DMS53 treated with DMSO at 0.1 percent for 48 hours (cell line): Measurements from ENCODE around the gene PLAAT1.

Source experiments
- DNase-seq: peaks from one replicate; lab custom pipeline; 2025; ENCODE audit not compliant: unreplicated experiment; lab: John Stamatoyannopoulos, UW

PLAAT1 gene

GRCh38 chr3:193240850-193241706 is at the start of gene PLAAT1:
Gene PLAAT1, plus strand, starts transcription at chr3:193241222. Its CDS starts 14,429 bp downstream, at chr3:193255651.
- peak; percentile 74 for DNase-seq

DNA sequence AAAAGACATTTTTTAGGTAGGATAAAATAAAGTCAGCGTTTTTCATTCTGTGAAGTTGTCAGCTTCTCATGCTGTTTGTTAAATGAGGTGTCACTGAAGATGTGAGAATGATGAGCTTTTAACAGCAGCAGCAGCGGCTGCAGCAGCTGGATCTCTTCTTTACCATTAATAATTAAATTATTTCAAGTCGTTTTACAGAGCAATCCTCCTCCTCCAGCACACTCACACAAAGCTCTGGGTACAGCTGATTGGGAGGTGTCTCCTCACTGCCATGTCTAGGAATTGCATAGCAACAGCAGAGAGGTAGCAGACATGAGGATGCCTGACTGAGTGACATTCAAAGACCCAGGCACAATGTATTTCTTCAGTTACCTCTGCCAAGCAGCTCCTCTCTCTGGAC is 46.7 kb upstream of the PLAAT1 start:
- DNase-seq = no peak

- DNase-seq = no peak
Observed at GRCh38 chr3:193196746-193197145, 44.3 kb upstream of the PLAAT1 start.

GRCh38 chr3:193207290-193208273 is 33.4 kb upstream of the PLAAT1 start:
- DNase-seq = peak; percentile 25

- no peak for DNase-seq
Observed at GRCh38 chr3:193210618-193211017, 30.4 kb upstream of the PLAAT1 start.

GRCh38 chr3:193211173-193211572 is 29.8 kb upstream of the PLAAT1 start:
- DNase-seq = no peak

DNA sequence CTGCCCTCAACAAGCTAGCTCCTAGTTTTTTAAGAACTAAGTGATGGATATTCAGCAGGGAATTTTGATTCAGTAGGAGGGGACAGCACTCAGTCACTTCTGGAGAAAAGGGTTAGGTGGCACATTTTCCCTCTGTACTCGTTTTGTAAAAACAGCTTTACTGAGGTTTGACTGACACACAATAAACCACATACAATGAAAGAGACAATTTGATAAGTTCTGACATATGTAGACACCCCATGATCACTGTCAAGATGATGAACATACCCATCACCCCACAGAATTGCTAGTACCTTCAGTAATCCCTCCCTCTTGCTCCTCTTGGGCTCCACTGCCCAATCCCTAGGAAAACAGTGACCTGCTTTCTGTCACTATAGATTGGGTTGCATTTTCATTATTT is 29.0 kb upstream of the PLAAT1 start:
- no peak for DNase-seq

- DNase-seq = no peak
Observed at GRCh38 chr3:193212844-193213243, 28.2 kb upstream of the PLAAT1 start.

GRCh38 chr3:193214445-193214844 is 26.6 kb upstream of the PLAAT1 start:
- DNase-seq = no peak

DNA sequence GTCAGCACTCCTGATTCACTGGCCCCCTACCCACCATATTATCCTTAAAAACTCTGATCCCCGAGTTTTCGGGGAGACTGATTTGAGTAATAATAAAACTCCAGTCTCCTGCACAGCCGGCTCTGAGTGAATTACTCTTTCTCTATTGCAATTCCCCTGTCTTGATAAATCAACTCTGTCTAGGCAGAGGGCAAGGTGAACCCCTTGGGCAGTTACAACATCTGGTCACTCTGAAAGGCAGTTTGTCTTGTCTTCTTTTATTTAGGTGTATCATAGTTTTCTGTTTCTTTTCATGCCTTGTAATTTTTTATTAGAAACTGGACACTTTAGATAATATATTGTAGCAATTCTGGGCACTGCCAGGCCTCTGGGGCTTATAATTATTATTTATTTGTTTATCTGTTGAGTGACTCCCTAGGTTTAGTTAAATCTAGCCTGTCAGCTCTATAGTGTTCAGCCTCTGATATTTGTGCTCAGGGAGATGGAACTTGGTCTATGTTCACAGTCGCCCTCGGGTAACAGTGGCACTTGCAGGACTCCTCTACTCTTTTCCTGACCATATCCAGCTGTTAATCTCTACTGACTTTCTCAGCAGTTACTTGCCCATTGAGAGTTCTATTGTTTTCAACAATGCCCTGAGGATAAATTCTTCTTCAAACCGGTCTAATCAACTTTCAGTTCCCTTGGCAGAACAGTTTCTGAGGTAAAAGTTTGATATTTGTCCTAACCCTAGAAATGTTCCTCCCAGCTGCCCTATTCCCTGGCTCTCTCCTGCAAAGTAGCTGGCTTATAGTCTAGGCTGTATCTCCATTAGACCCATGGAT is 15.5 kb upstream of the PLAAT1 start:
- no peak for DNase-seq

DNA sequence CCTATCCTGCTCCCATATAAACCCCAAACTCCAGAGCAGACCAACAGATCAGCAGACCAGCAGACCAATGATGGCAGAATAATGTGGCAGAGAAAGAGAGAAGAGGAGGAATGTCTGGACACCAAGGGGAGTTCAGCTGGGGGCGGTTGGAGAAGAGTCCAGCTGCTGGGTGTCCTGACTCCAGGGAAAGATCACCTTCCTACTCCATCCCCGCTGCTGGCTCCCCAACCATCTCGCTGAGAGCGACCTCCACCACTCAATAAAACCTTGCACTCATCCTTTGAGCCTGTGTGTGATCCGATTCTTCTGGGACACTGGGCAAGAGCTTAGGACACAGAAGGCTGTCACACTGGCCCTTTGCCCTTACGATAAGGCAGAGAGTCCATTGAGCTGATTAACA is 12.8 kb upstream of the PLAAT1 start:
- DNase-seq = no peak

DNA sequence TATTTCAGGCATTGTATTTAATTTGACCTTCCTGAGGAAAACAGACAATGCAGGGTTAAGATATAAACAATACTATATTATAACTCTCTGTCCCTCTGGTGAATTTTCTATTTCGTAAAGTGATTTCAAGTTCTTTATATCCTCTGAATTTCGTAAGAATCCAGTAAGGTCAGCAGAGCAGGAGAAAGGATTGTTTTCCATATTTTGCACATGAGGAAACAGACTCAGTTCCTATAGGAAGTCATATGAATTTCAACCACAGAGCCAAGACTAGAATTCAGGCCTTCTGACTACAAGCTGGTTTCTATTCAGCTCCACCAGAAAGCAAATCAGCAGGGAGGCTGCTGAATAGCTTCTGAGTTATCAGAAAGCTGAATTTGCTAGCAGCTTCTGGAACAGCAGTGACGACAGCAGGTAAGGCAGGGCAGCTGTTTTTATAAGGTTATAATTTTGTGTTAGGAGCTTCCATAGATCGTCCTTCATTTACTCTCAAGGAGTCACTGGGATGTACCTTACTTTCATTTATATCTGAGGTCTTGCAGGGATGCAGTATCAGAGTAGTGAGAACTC is 11.1 kb upstream of the PLAAT1 start:
- no peak for DNase-seq

DNA sequence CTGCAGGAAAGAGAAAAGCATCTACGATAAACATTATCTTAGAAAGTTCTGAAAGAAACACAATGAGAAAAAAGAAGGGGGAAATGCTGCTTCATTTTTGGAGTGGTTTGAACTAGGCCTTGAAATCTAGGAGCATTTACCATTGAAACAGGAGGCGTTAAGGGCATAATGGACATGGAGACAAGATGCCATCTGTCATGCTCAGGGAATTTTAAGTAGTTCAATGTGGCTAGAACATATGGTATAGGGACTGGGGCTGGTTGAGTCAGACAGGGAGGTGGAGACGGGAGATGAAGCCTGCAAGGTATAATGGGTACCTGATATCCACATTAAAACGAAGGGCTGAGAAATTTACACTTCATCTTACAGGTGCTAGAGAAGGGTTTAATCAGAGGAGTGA is 10.4 kb upstream of the PLAAT1 start:
- DNase-seq = no peak

DNA sequence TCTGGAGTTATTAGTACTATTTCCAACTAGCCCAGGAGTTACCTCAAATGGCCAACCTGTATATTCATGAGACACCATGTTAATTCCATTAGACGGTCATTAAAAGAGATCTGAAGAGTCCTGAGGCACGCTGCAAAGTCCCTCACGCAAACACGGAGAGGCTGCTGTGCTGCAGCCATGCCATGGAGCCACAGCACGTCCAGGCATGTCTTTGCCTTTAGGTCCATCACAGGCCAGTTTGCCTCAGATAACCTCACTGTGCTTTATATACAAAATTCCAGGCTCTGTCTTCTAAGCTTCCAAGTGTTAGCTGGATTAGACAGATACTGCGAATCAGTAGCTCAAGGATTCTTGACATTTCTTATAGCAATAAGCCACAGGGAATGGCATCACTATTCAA is 9.8 kb upstream of the PLAAT1 start:
- DNase-seq = no peak

DNA sequence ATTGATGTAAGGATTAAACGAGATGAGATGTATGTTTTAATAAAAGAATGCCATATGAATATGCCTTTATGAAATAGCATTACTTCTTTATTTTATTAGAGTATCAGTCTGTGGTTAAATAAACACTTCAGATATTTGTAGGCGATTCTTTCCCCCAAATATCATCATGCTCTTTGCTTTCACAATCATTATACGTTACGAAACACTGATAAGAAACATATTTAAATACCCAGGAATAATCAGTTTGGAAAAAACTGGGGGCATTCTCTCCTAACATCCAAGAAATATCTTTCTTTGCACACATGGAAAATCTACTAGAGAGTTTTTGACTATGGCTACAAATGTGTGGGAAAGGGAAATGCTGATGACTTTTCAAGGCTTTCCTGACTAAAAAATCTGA is 4.4 kb upstream of the PLAAT1 start:
- no peak for DNase-seq

- DNase-seq = no peak
Observed at GRCh38 chr3:193237030-193237429, 4.0 kb upstream of the PLAAT1 start.

- no peak for DNase-seq
Observed at GRCh38 chr3:193240436-193240849, 579 bp upstream of the PLAAT1 start.

DNA sequence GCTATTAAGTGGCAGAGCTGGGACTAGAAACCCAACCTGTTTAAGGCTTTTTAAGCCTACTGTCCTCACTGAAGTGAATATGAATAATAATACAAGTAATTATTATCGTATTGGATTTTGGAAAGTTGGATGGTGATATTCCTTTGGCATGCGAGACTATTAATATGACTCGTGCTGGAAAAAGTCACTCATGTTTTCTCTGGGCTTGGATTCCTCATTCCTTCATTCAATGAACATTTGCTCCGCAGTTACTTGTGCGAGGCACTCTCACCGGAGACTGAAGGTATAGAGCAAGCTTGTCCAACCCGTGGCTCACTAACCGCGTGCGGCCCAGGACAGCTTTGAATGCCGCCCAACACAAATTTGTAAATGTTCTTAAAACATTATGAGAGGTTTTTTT is 694 bp downstream of the PLAAT1 start:
- DNase-seq = no peak

DNA sequence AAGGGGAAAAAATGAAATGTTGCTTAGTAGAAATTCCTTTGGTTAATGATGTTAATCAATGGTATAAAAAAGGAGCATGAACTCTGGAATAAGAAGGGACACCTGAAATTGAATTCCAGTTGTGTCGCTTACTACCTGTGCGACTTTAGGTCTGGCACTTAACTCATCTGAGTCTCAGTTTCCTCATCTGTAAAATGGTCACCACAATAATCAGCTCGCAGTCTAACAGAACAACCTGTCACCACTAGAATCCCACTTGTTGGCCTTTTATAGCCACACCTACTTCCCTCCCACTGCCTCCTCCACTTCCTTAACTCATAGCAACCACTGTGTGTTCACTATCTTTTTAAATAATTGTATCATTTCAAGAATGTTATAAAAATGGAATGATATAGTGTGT is 2.5 kb downstream of the PLAAT1 start:
- DNase-seq = no peak

DNA sequence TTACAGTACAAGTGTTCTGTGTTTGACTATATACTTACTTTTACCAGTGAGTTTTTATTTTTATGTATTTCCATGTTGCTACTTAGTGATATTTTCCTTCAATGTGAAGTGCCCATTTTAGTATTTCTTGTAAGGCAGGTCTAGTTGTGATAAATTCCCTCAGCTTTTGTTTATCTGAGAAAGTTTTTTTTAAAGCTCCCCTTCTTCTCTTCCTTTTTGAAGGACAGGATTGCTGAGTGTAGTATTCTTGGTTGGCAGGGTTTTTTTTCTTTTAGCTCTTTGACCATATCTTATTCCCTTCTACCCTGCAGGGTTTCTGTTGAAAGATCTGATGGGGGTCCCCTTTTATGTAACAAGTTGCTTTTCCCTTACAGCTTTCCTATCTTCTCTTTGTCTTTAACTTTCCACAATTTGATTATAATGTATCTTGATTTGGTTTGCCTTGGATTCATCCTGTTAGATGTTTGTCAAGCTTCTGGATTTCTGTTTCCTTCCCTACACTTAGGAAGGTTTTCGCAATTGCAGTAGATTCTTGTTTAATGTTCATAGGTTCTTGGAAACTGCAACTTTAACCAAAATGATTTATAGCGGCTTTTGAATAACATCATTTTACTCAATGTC is 7.9 kb downstream of the PLAAT1 start:
- DNase-seq = no peak
